ENCODE data around the gene NEUROD4. TPM values are rescaled to one million over a fixed set of nuclear protein-coding genes. Genes with fewer than 3 reads are reported as not detected.

The NEUROD4 gene
- polyA plus RNA-seq, 1 donor (not counting 4 experiments of a cell fraction or from before 2014, with no cell fraction given), result not detected

DNA sequence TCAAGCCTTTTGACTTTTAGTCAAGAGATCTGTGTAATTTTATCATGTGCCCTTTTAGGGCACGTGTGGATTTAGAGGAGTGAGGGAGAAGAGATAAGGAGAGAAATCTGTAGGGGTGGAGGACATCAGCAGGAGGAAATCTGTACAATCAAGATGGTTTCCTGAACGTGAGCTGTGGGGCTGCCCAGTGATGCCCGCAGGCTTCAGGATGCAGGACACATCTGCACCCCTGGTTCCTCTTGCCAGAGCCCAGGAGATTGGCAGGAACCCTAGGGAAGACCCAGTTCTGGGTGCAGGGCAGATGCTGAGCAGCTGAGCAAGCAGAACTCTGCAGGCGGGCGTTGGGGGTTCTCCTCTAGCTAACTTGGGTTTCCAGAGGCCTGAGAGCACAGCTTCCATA lies 23.6 kb upstream of the NEUROD4 start:
- Histone ChIP-seq H3K9me3 (ENCODE audit: control insufficient read depth, low read depth, low read length) (no peaks in the 10 kb centered on the region), H2AFZ (ENCODE audit: control insufficient read depth, low read length) (no peak overlapping the region), H3K4me2 (ENCODE audit: control insufficient read depth, extremely low read depth, insufficient read depth, low read depth, low read length) (no peak overlapping the region), H3K27ac (ENCODE audit: control insufficient read depth, insufficient read depth, low read length) (no peak overlapping the region), H3K9ac (ENCODE audit: control insufficient read depth, extremely low read depth, insufficient read depth, low read length) (no peak overlapping the region), H3K27me3 (ENCODE audit: control insufficient read depth, extremely low read depth, insufficient read depth, low read length) (no peaks in the 10 kb centered on the region), H4K20me1 (ENCODE audit: control insufficient read depth, extremely low read depth, insufficient read depth, low read length) (no peaks in the 10 kb centered on the region), H3K4me3 (ENCODE audit: control insufficient read depth in 2 of 3, extremely low read depth in 1 of 3, insufficient read depth in 2 of 3, low read depth in 1 of 3, low read length in 3 of 3) (no peak overlapping the region), H3K36me3 (ENCODE audit: control insufficient read depth in 2 of 2, extremely low read depth in 1 of 2, insufficient read depth in 2 of 2, low read length in 2 of 2) (no peaks in the 10 kb centered on the region), H3K4me1 (ENCODE audit: control insufficient read depth, extremely low read depth, insufficient read depth, low read length) (no peaks in the 10 kb centered on the region), H3K79me2 (ENCODE audit: control insufficient read depth, insufficient read depth, low read length) (no peaks in the 10 kb centered on the region), H3K9me1 (ENCODE audit: control insufficient read depth, extremely low read depth, insufficient read depth, low read length) (no peaks in the 10 kb centered on the region)
- dilution Hi-C loops (cut with MboI; ENCODE audit: extremely low pct_ligation_motif_present, low sequenced_read_pairs), result no loop called here
- DNase-seq (ENCODE audit: low read depth, low spot score) (no peak), FAIRE-seq (no peak)
- TF ChIP-seq, protein P1, sequence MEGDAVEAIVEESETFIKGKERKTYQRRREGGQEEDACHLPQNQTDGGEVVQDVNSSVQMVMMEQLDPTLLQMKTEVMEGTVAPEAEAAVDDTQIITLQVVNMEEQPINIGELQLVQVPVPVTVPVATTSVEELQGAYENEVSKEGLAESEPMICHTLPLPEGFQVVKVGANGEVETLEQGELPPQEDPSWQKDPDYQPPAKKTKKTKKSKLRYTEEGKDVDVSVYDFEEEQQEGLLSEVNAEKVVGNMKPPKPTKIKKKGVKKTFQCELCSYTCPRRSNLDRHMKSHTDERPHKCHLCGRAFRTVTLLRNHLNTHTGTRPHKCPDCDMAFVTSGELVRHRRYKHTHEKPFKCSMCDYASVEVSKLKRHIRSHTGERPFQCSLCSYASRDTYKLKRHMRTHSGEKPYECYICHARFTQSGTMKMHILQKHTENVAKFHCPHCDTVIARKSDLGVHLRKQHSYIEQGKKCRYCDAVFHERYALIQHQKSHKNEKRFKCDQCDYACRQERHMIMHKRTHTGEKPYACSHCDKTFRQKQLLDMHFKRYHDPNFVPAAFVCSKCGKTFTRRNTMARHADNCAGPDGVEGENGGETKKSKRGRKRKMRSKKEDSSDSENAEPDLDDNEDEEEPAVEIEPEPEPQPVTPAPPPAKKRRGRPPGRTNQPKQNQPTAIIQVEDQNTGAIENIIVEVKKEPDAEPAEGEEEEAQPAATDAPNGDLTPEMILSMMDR (optimal IDR thresholded peaks at IDR 0.05 in 1 of 3, IDR thresholded peaks at IDR 0.05 in 1 of 3, conservative IDR thresholded peaks at IDR 0.05 in 1 of 3; ENCODE audit: extremely low read depth in 1 of 3, insufficient read depth in 2 of 3, low read length in 3 of 3), result no peak
- TF ChIP-seq EZH2 (IDR thresholded peaks at IDR 0.05; ENCODE audit: low read length), result no peak

- dilution Hi-C loops (cut with MboI; ENCODE audit: extremely low pct_ligation_motif_present, low sequenced_read_pairs), result no loop called here
- no peak for DNase-seq (ENCODE audit: low read depth, low spot score)
- H3K4me1 ChIP-seq (ENCODE audit: control insufficient read depth, extremely low read depth, insufficient read depth, low read length), result no peaks in the 10 kb centered on the region
- H3K27me3 ChIP-seq (ENCODE audit: control insufficient read depth, extremely low read depth, insufficient read depth, low read length), result no peaks in the 10 kb centered on the region
- TF ChIP-seq, protein P1 (optimal IDR thresholded peaks at IDR 0.05 in 1 of 3, IDR thresholded peaks at IDR 0.05 in 1 of 3, conservative IDR thresholded peaks at IDR 0.05 in 1 of 3; ENCODE audit: extremely low read depth in 1 of 3, insufficient read depth in 2 of 3, low read length in 3 of 3), result no peak
- TF ChIP-seq EZH2 (IDR thresholded peaks at IDR 0.05; ENCODE audit: low read length), result no peak
- no peaks in the 10 kb centered on the region for H3K36me3 ChIP-seq (ENCODE audit: control insufficient read depth in 2 of 2, extremely low read depth in 1 of 2, insufficient read depth in 2 of 2, low read length in 2 of 2)
- H2AFZ ChIP-seq (ENCODE audit: control insufficient read depth, low read length), result no peak overlapping the region
- no peak overlapping the region for H3K27ac ChIP-seq (ENCODE audit: control insufficient read depth, insufficient read depth, low read length)
- no peaks in the 10 kb centered on the region for H4K20me1 ChIP-seq (ENCODE audit: control insufficient read depth, extremely low read depth, insufficient read depth, low read length)
- H3K4me3 ChIP-seq (ENCODE audit: control insufficient read depth in 2 of 3, extremely low read depth in 1 of 3, insufficient read depth in 2 of 3, low read depth in 1 of 3, low read length in 3 of 3), result no peak overlapping the region
- H3K79me2 ChIP-seq (ENCODE audit: control insufficient read depth, insufficient read depth, low read length), result no peaks in the 10 kb centered on the region
- no peaks in the 10 kb centered on the region for H3K9me3 ChIP-seq (ENCODE audit: control insufficient read depth, low read depth, low read length)
- no peak for FAIRE-seq
- no peak overlapping the region for H3K4me2 ChIP-seq (ENCODE audit: control insufficient read depth, extremely low read depth, insufficient read depth, low read depth, low read length)
- H3K9ac ChIP-seq (ENCODE audit: control insufficient read depth, extremely low read depth, insufficient read depth, low read length), result no peak overlapping the region
- no peaks in the 10 kb centered on the region for H3K9me1 ChIP-seq (ENCODE audit: control insufficient read depth, extremely low read depth, insufficient read depth, low read length)
Observed at GRCh38 chr12:54997929-54998522, 21.7 kb upstream of the NEUROD4 start.
